Fibroblast of the conjunctiva (primary cell): ENCODE results near the gene LGALS1.

Source experiments
- DNase-seq: peaks from one replicate; pipeline ENCODE4 v3.0.0-alpha.2; 2010; ENCODE audit warnings: low read depth

LGALS1 gene

GRCh38 chr22:37674951-37675929 lies at the start of gene LGALS1:
TSS of gene LGALS1 (plus strand) at chr22:37675636. CDS start at chr22:37675703, 67 bp downstream.
- peak; percentile 98 for DNase-seq

DNA sequence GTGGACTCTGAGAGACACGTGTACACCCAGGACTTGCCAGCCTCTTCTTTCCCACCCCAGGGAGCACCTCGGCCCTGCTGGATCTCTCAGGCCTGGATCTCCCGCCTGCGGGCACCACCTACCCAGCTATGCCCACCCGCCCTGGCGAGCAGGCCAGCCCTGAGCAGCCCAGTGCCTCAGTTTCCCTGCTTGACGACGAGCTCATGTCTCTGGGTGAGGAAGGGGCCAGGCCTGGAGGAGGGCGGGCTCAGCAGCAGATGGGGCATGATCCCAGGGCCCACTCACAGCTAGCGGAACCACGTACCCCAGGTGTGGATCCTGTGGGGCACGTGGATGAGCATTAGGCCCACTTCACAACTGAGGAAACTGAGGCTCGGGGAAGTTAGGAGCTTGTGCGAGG lies 49.7 kb upstream of the LGALS1 start:
- DNase-seq: no peak

DNA sequence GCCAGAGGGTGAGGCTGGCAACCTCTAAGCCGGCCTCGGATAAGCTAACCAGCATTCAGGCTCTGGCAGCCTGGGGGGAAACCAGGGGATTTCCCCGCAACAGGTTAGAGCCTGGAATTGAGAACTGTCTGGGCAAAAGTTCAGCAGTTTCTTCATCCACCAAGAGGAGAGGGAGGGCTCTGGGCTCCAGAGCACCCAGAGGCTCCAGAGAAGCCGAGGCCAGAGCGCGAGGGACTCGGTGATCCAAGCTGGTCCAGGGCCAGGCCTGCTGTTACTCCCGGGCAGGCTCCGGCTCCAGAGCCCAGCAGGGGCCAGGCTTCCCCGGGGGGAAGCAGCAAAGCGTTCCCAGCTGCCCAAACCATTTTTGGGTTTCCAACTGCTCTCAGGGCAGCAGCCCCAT lies 49.3 kb upstream of the LGALS1 start:
- peak; percentile 68 for DNase-seq

- DNase-seq: no peak
Observed at GRCh38 chr22:37626556-37627075, 48.8 kb upstream of the LGALS1 start.

DNA sequence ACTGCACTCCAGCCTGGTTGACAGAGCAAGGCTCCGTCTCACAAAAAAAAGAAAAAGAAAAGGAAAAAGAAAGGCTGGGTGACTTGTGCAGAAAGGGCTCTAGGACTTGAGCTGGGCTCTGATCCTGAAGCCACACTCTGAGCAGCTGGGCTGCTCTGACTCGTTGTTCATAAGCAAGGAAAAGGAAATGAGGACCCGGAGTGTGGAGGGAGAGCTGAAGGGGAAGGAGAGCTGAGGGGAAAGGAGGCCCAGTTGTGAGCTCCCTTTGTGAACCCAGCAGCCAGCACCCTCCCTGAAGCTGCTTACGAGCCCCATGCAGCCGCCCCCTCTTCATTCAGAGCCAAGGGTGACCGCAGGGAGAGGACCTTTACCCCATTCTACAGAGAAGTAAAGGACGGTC lies 48.3 kb upstream of the LGALS1 start:
- no peak for DNase-seq

DNA sequence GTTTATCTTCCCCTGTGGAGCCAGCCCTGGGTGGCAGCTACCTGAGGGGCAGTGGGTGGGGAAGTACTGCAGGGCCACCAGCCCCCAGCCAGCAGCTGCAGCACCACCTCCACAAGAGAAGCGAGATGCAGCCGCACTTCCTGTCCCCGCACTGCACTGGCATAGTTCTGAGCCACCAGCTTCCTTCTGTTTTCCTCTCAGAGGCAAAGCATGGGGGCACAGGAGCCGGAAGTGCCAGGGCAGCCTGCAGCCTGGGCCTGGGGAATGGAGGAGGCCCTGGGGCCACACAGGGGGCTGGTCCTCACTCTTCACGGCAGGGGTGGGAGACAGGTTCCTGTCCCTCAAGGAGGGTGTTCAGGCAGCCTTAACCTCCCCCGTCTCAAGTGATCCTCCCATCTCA lies 47.9 kb upstream of the LGALS1 start:
- DNase-seq: no peak

DNA sequence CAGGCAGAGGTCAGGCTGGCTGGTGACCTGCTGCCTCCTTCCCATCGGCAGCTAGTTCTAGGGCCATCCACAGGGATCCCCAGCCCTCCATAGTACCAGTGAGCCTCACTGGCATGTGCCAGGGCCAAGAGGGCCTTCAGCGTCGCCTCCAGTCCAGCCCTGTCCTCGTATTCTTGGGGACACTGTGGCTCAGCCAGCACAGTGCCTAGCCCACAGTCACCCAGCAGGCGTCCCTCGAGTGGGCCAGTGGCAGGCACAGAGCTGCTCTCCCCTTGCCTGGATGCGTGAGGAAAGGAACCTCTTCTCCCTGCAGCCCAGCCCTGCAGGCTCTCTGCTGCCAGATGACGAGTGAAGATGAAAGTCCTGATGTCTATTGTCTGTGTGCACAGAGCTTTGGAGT lies 46.6 kb upstream of the LGALS1 start:
- DNase-seq: no peak

GRCh38 chr22:37629928-37630327 lies 45.5 kb upstream of the LGALS1 start:
- DNase-seq: no peak

- DNase-seq: no peak
Observed at GRCh38 chr22:37630839-37631435, 44.5 kb upstream of the LGALS1 start.

GRCh38 chr22:37631448-37632173 lies 43.8 kb upstream of the LGALS1 start:
- DNase-seq: no peak

GRCh38 chr22:37632174-37633088 lies 43.0 kb upstream of the LGALS1 start:
- no peak for DNase-seq

GRCh38 chr22:37633089-37633624 lies 42.3 kb upstream of the LGALS1 start:
- DNase-seq: no peak

DNA sequence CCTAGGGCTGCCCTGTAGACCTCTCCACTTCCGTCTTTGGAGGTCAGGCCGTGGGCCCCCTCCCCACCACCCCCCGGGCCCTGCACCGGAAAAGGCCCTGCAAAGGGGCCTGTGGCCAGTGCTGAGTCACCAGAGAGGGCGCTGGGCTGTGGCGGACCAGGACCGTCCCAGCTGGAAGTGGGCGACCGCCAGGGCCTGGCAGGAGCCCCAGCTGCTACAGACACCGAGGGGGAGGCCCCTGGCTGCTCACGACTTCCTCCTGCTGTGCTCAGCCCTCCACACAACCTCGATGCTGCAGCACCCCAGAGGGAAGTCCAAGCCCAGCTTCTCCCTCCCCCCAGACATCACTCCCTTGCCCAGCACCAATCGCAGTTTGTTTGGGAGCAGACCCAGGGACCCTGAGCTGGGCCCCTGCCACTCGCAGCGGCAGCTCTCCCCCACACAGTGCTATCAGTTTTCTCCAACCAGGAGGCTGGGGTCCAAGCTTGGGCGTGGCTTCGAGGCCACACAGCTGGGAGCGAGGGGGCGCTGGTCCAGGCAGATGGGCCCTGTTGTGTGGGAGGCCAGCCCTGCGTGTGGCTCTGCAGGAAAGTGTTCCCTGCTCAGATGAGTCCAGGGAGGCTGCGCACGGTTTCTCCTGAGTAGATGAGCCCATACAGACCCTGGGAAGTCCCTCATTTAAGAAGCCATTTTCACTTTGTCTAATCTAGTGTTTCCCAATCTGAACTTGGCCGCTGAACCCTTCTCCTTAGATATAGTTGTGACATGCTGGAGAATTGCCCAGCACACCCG lies 41.6 kb upstream of the LGALS1 start:
- DNase-seq: peak; percentile 81

DNA sequence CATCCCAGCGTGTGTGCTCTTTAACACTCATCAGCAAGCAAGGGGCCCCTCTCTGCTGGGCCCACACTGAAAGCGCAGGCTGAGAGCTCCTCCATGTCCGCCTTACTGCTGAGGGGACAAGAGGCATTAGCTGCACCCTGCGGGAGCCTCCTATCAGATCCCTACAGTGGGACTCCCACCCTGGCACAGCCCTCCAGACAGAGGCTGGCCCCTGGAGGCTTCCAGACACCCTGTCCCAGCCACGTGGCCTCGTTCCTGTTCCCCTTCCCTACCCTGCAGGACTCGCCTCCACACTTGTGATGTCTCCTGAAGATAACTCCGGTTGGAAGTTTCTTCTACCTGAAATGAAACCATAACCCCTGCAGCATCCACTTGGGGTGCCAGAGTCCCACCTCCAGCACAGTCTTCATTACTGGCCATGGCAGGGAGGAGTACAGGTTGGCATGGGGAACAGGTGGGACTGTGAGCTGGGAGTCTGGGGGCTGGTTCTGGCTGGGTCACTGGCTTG lies 41.0 kb upstream of the LGALS1 start:
- DNase-seq: no peak

- no peak for DNase-seq
Observed at GRCh38 chr22:37635157-37635556, 40.3 kb upstream of the LGALS1 start.

DNA sequence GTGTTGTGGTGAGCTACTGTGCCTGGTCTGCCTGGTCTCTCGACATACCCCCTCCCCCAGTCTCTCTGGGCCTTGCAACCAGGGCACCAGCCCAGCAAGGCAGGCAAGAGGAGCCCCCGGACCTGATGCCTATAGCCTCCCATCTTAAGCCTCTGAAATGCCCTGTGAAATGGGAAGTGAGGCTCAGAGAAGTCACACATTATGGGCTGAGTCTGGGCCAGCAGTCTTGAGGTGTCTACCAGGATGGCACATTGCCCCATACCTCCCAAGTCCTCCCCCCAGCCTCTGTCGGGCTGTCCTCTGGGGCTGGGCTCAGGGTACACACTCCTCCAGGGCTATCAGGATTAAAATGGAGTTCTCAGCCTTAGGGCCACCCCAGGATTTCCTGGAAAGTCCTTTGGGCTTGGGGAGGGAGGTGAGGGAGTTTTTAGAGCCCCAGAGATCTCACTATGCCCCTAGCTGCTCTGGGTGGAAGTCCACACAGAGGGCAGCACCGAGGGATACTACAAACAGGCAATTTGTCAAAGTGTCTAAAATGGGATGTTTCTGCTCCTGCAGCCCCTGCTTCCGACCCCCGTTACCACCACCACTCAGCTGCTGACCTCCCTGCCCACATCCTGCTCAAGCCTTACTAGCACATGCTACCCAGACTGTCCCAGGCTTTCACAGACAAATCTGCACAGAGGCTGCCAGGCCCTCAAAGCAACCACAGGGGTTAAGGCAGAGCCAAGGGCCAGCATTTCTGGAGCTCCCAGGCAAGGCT lies 39.1 kb upstream of the LGALS1 start:
- peak; percentile 22 for DNase-seq

GRCh38 chr22:37636949-37637273 lies 38.5 kb upstream of the LGALS1 start:
- DNase-seq: no peak

- no peak for DNase-seq
Observed at GRCh38 chr22:37638391-37639069, 36.9 kb upstream of the LGALS1 start.
